MV-4-11 (cell line): ENCODE results near the gene COX5B.

Experiments
- DNase-seq: peaks from one replicate; lab custom pipeline; 2025; lab: John Stamatoyannopoulos, UW

COX5B gene

DNA sequence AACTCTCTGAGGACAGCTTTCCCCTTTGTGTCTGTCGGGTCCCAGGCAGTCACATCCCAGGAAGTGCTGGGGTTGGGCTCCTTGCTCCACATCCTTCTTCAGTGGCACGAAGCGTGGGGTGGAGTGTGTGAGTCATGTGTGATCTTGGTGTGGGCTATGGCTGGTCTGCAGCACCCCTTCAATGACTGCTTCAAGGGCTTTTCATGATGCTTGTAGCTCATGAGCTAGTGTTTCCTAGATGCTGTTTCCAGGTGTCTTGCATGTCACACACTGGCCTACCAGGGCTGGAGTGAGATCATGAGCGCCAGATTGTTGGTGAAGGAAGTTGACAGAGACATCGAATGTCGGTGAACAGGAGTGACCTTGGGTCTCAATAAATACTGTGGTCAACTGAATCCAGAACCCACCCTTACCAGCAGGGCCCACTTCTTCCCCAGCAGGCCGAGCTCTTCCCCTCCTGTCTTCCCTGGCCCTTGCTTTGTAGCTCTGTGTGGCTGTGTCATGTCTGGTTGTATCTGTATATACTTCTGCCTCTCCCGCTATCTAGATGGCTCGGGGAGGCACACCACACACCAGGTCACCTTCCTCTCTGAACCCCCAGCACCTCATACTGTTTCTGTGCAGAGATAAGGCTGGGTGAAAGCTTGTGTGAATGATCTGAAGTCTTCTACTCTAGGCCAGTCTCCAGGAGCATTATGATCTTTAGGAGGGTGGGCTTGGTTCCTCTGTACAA is 27.5 kb downstream of the COX5B start:
- DNase-seq, result no peak

GRCh38 chr2:97673915-97674283 is 28.0 kb downstream of the COX5B start:
- no peak for DNase-seq

GRCh38 chr2:97675430-97676113 is 29.7 kb downstream of the COX5B start:
- no peak for DNase-seq

GRCh38 chr2:97676620-97677019 is 30.8 kb downstream of the COX5B start:
- DNase-seq, result no peak

DNA sequence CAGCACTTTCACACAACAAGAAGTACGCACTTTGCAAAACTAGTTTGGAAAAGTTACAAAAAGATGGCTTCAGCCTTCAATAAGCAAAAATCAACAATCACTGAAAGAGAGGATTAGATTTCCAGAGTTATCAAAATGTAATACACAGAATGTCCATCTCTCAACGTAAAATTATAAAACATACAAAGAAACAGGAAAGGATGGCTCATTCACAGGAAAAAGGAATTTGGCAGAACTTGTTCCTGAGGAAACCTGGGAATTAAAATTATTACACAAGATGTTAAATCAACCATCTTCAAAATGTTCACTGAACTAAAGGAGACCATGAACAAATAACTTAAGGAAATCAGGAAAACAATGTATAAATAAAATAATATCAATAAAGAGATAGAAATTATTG is 31.6 kb downstream of the COX5B start:
- no peak for DNase-seq

- DNase-seq, result peak; percentile 21
These were observed 32.4 kb downstream of the COX5B start for GRCh38 chr2:97678298-97678697.

DNA sequence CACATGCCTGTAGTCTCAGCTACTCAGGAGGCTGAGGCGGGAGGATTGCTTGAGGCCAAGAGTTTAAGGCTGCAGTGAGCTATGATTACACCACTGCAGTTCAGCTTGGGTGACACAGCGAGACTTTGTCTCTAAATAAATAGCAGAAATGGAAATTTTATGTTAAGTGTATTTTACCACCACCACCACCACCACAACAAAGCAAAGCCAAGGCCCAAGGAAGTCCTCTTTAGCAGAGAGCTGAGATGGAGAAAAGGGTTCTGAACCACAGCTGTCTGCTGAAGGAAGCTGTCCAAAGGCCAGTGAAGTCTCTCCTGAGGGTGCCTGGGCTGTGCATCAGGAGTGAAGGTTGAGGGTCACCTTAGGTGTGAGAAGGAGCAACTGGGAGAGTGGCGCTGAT is 41.4 kb downstream of the COX5B start:
- peak; percentile 46 for DNase-seq

- DNase-seq, result no peak
These were observed 42.4 kb downstream of the COX5B start for GRCh38 chr2:97688062-97688827.

- DNase-seq, result no peak
These were observed 45.3 kb downstream of the COX5B start for GRCh38 chr2:97691166-97691565.

- DNase-seq, result no peak
These were observed 47.6 kb downstream of the COX5B start for GRCh38 chr2:97693476-97693875.

GRCh38 chr2:97695744-97696143 is 49.9 kb downstream of the COX5B start:
- DNase-seq, result no peak

GRCh38 chr2:97697252-97698235 is 51.7 kb downstream of the COX5B start:
- DNase-seq, result peak; percentile 82
